ENCODE measurements around the gene WFDC5.

Gene WFDC5

DNA sequence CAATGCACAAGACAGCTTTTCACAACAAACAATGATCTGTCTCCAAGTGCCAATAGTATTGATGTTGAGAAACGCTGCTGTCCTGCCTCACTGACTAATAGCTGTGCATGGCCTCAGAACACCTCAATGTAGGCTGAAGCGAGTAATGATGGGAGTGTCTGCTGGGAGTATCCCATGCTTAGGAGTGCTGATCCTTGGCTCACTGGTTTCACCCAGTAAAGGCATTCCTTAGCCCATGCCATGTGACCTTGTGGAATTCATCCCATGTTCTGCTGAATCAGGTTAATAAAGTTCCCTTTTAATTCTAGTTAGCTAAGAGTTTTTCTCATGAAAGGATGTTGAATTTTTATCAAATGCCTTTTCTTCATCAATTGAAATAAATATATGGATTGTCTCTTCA lies 13.1 kb upstream of the WFDC5 start:
- no peak overlapping the region for H3K4me3 ChIP-seq (replicated peaks in 1 of 2; ENCODE audit: low read depth in 2 of 2, low read length in 2 of 2)
- no peak for DNase-seq (ENCODE audit: low read depth in 2 of 2)
- TF ChIP-seq, protein P1, sequence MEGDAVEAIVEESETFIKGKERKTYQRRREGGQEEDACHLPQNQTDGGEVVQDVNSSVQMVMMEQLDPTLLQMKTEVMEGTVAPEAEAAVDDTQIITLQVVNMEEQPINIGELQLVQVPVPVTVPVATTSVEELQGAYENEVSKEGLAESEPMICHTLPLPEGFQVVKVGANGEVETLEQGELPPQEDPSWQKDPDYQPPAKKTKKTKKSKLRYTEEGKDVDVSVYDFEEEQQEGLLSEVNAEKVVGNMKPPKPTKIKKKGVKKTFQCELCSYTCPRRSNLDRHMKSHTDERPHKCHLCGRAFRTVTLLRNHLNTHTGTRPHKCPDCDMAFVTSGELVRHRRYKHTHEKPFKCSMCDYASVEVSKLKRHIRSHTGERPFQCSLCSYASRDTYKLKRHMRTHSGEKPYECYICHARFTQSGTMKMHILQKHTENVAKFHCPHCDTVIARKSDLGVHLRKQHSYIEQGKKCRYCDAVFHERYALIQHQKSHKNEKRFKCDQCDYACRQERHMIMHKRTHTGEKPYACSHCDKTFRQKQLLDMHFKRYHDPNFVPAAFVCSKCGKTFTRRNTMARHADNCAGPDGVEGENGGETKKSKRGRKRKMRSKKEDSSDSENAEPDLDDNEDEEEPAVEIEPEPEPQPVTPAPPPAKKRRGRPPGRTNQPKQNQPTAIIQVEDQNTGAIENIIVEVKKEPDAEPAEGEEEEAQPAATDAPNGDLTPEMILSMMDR (IDR thresholded peaks at IDR 0.05; ENCODE audit: low read depth, low read length), result no peak

DNA sequence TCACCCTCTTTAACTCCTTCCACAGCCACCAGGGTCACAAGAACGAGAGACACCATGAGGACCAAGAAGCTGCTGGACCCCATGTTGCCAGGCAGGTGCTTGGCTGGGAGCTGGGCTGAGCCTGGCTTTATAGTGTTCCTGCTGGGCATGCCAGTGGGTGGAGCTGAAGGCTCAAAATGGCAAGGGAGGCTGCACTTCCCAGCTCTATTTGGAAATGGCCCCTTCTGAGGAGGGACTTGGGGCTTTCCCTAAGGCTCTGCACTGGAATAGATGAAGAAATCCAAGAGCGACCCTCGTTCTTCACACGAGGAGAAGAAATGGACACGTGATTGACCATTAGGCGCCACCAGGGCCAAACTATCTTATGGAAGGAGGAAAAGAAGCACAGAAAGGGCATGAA lies 9.4 kb upstream of the WFDC5 start, which contains the start of gene WFDC12:
WFDC12 (minus strand) TSS at position 101 of the 400 bp plus-strand sequence; CDS start at position 83, 18 bp downstream.
- no peak for DNase-seq (ENCODE audit: low read depth in 2 of 2)
- TF ChIP-seq, protein P1 (IDR thresholded peaks at IDR 0.05; ENCODE audit: low read depth, low read length), result no peak
- no peak within 1 kb of the TSS for H3K4me3 ChIP-seq (replicated peaks in 1 of 2; ENCODE audit: low read depth in 2 of 2, low read length in 2 of 2)

DNA sequence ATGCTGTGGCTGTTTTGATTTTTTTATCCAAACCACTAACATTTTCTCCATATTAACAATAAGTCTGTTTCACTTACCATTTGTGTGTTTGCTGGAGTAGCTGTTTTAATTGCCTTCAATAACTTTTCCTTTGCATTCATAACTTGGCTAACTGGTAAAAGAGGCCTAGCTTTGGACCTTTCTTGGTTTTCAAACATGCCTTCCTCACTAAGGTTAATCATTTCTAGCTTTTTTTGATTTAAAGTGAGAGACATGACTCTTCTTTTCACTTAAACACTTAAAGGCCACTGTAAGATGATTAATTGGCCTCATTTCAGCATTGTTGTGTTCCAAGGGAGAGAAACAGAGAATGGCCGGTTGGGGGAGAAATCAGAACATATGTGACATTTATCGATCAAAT lies 6.4 kb upstream of the WFDC5 start:
- no peak overlapping the region for H3K4me3 ChIP-seq (replicated peaks in 1 of 2; ENCODE audit: low read depth in 2 of 2, low read length in 2 of 2)
- DNase-seq (ENCODE audit: low read depth in 2 of 2), result no peak
- TF ChIP-seq, protein P1 (IDR thresholded peaks at IDR 0.05; ENCODE audit: low read depth, low read length), result no peak

DNA sequence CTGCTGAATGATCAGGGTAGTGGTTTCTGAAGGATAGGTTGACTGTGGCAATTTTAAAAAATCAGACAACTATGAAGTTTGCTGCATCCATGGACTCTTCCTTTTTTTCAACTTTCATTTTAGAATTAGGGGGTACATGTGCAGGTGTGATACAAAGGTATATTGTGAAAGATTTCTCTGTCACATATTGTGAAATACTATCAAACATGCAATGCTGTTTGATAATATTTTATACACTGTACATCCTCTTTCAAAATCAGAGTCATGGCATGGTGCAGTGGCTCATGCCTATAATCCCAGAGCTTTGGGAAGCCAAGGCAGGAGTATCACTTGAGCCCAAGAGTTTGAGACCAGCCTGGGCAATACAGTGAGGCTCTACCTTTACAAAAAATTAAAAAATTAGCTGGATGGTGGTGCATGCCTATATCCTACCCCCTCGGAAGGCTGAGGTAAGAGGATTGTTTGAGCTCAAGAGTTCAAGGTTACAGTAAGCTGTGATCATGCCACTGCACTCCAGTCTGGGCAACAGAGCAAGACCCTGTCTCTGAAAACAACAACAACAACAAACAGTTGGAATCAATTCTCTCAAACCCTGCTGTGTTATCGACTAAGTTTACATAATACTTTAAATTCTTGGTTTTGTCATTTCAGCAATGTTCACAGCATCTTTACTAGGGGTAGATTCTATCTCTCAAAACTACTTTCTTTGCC lies 4.7 kb upstream of the WFDC5 start:
- no peak for DNase-seq (ENCODE audit: low read depth in 2 of 2)
- H3K4me3 ChIP-seq (replicated peaks in 1 of 2; ENCODE audit: low read depth in 2 of 2, low read length in 2 of 2), result no peak overlapping the region
- TF ChIP-seq, protein P1 (IDR thresholded peaks at IDR 0.05; ENCODE audit: low read depth, low read length), result no peak

DNA sequence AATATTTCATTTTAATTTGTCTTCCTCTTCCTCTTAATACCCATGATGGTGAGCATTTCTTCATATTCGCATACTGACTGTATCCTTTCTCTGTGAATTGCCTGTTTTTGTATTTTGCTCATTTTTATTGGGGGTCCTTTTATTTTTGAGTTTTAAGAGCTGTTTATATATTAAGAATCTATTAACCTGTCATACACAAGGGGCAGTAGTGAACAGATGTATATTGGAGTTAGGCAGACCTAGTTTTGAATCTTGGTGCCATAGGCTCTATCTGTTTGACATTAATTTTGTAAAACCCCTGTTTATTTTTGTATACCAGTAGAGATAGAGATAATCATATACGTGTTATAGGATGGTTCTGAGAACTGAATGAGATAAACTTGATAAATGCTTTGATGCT lies 3.1 kb upstream of the WFDC5 start:
- no peak for DNase-seq (ENCODE audit: low read depth in 2 of 2)
- TF ChIP-seq, protein P1 (IDR thresholded peaks at IDR 0.05; ENCODE audit: low read depth, low read length), result peak; percentile 16
- no peak overlapping the region for H3K4me3 ChIP-seq (replicated peaks in 1 of 2; ENCODE audit: low read depth in 2 of 2, low read length in 2 of 2)

DNA sequence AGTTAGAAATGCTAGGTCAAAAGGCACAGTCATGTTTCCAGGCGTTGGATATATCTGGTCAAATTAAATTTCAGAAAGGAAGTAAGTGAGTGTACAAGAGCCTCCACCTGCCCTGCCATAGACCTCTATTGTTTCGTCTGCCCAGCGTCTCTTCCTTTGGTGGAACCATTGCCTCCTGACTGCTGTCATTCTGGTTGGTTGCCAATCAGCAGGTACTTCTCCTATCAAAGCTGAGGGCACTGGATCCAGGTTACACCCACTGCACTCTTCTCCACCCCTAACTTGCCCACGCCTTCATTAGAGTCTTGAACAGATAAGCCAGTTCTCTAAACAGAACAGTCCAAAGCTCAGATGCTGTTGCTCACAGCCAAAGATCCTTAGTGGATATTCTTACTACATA lies 2.6 kb upstream of the WFDC5 start:
- no peak for DNase-seq (ENCODE audit: low read depth in 2 of 2)
- no peak overlapping the region for H3K4me3 ChIP-seq (replicated peaks in 1 of 2; ENCODE audit: low read depth in 2 of 2, low read length in 2 of 2)
- TF ChIP-seq, protein P1 (IDR thresholded peaks at IDR 0.05; ENCODE audit: low read depth, low read length), result no peak

DNA sequence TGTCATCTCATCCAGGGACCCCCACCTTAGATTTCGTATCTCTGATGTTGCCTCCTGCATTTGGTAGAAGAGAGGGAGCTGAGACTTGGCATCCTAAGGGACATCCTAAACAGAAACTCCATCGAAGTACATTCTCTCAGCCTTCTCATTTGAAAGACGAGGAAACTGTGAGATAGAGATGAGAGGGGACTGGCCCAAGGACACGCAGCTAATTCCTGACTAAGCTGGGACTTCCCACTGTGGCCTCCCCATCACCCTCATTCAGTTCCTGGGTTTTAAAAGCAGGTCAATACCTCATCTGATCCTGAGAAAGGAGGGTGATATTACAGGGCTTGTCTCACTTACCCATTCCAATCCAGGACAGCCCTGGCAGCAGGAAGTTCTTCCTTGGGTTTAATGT lies 855 bp upstream of the WFDC5 start:
- H3K4me3 ChIP-seq (replicated peaks in 1 of 2; ENCODE audit: low read depth in 2 of 2, low read length in 2 of 2), result no peak overlapping the region
- TF ChIP-seq, protein P1 (IDR thresholded peaks at IDR 0.05; ENCODE audit: low read depth, low read length), result no peak
- no peak for DNase-seq (ENCODE audit: low read depth in 2 of 2)

All from cardiac fibroblast (primary cell).